Left ventricle myocardium inferior (tissue), 1 donor: ENCODE measurements around the gene IGF1R. TPM values are rescaled to one million over a fixed set of nuclear protein-coding genes. Genes with fewer than 3 reads are reported as not detected.

Experiments used
- DNase-seq: peaks from one replicate; pipeline ENCODE4 v3.0.0-alpha.2; 2020
- H3K27ac ChIP-seq: fragments of 200-600 bp; replicated peaks from 2 replicates; pipeline ENCODE4 v1.8.0; 2021
- H3K27me3 ChIP-seq: fragments of 200-600 bp; 2 replicates; pipeline ENCODE4 v1.8.0; 2021; ENCODE audit warnings: low read depth
- H3K36me3 ChIP-seq: fragments of 200-600 bp; 2 replicates; pipeline ENCODE4 v1.8.0; 2021
- H3K4me1 ChIP-seq: fragments of 200-600 bp; 2 replicates; pipeline ENCODE4 v1.8.0; 2021
- H3K4me3 ChIP-seq: fragments of 200-600 bp; 2 replicates; pipeline ENCODE4 v1.8.0; 2021; ENCODE audit warnings: mild to moderate bottlenecking, moderate library complexity
- H3K9me3 ChIP-seq: fragments of 200-600 bp; replicated peaks from 2 replicates; pipeline ENCODE4 v1.8.0; 2021
- intact Hi-C: fragments of 100-400 bp; cut with micrococcal nuclease; formaldehyde crosslinking; loops from one replicate; pipeline ENCODE4 v1.11.0; 2022
- total RNA-seq: library from RNA; stranded (reverse); fragmentation: NEBNext Ultra II Directional; extraction: Animal tissue kit (Norgen Biotek cat#: 25700); gene quantifications from one replicate; pipeline ENCODE4 v1.2.1, GENCODE V29; 2021
- TF ChIP-seq, protein P1 (sequence below): fragments of 200-600 bp; IDR thresholded peaks from 2 replicates; pipeline ENCODE4 v1.8.0; 2021; ENCODE audit warnings: antibody characterized with exemption, mild to moderate bottlenecking, borderline replicate concordance
- donor health status: DM: no; HTN: yes; CAD: no; lungs with severe emphysema.

The IGF1R gene
- total RNA-seq, 1 donor from 2014 or later, result 37.2 TPM

DNA sequence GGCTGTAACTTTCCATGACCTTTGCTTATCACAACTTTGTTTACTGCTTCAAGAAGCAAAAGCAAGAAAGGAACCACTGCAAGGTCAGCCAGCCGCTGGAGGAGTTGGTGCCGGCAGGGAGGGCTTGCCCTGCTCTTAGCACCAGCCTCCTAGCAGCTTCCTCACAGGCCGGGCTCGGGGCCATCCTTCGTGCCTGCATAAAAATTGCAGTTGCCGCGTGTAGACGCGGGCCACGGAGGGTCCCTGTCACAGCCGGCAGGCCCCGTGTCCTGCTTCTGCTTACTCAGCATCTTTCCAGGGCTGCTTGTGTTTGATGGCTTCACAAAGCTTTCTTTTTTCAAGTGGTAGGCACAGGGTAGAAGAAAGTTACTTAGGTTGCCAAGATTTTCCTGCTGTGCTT lies 274.8 kb downstream of the IGF1R start:
- DNase-seq, result no peak
- no peaks in the 10 kb centered on the region for H3K27me3 ChIP-seq
- TF ChIP-seq, protein P1, sequence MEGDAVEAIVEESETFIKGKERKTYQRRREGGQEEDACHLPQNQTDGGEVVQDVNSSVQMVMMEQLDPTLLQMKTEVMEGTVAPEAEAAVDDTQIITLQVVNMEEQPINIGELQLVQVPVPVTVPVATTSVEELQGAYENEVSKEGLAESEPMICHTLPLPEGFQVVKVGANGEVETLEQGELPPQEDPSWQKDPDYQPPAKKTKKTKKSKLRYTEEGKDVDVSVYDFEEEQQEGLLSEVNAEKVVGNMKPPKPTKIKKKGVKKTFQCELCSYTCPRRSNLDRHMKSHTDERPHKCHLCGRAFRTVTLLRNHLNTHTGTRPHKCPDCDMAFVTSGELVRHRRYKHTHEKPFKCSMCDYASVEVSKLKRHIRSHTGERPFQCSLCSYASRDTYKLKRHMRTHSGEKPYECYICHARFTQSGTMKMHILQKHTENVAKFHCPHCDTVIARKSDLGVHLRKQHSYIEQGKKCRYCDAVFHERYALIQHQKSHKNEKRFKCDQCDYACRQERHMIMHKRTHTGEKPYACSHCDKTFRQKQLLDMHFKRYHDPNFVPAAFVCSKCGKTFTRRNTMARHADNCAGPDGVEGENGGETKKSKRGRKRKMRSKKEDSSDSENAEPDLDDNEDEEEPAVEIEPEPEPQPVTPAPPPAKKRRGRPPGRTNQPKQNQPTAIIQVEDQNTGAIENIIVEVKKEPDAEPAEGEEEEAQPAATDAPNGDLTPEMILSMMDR, result no peak
- H3K27ac ChIP-seq, result no peak overlapping the region
- H3K36me3 ChIP-seq, result peaks cover 71% of the 10 kb centered on the region
- intact Hi-C loops, result no loop called here
- no peaks in the 10 kb centered on the region for H3K9me3 ChIP-seq
- peaks cover 42% of the 10 kb centered on the region for H3K4me1 ChIP-seq
- H3K4me3 ChIP-seq, result no peak overlapping the region

DNA sequence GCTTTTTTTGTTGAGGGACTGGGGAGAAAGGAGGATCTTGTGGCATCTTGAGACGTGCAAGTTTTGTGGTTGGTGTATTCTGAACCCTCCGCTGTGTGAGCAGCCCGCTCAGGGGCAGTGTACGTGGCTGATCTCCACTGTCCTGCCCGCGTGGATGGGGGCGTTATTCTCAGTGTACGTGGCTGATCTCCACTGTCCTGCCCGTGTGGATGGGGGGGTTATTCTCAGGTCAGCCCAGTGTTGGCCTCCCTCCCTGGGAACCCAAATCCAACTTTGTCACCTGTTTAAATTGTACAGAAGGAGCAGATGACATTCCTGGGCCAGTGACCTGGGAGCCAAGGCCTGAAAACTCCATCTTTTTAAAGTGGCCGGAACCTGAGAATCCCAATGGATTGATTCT lies 275.2 kb downstream of the IGF1R start:
- peaks cover 75% of the 10 kb centered on the region for H3K36me3 ChIP-seq
- DNase-seq, result no peak
- H3K4me1 ChIP-seq, result peaks cover 46% of the 10 kb centered on the region
- H3K27ac ChIP-seq, result no peak overlapping the region
- no peak overlapping the region for H3K4me3 ChIP-seq
- TF ChIP-seq, protein P1, result no peak
- intact Hi-C loops, result no loop called here
- H3K9me3 ChIP-seq, result no peaks in the 10 kb centered on the region
- no peaks in the 10 kb centered on the region for H3K27me3 ChIP-seq

DNA sequence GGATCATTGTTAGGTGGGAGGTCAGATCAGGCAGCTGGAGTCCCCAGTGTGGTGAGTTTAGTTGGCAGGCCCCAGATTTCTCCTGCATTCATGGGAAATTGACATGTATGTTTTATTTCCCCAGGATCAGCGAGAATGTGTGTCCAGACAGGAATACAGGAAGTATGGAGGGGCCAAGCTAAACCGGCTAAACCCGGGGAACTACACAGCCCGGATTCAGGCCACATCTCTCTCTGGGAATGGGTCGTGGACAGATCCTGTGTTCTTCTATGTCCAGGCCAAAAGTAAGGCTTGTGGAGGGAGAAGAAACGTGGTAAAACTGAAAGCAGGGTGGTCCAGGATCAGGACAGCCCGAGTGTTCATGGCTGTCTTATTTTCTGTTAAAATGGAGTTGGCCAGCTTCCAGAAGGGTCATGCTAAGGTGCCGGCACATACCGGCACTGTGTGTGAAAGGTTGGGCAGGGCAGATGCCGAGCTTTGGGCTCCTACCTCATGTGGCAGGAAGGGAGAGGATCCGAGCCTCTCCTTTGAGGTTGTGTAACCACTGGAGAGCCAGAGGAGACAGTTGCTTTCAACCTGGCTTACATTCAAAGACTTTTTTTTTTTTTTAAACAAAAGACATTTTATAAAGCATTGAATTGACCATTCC lies 276.2 kb downstream of the IGF1R start:
- no peaks in the 10 kb centered on the region for H3K9me3 ChIP-seq
- no peak overlapping the region for H3K4me3 ChIP-seq
- DNase-seq, result no peak
- no peaks in the 10 kb centered on the region for H3K27me3 ChIP-seq
- TF ChIP-seq, protein P1, result no peak
- intact Hi-C loops, result no loop called here
- H3K4me1 ChIP-seq, result peaks cover 45% of the 10 kb centered on the region
- peak overlapping the region; percentile 52 for H3K27ac ChIP-seq
- peaks cover 77% of the 10 kb centered on the region for H3K36me3 ChIP-seq

DNA sequence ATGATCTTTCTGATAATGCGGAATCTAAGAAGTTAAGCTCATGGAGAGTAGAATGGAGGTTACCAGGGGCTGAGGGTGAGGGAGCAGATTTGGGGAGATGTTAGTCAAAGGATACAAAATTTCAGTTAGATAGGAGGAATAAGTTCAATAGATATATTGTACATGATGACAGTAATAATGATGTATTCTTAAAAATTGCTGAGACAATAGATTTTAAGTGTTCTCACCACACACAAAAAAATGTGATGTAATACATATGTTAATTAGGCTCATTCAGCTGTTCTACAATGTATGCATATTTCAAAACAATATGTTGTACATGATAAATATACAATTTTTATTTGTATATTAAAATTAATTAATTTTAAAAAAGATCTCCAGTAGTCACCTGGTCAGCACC lies 277.9 kb downstream of the IGF1R start:
- Histone ChIP-seq H3K9me3 (no peaks in the 10 kb centered on the region), H3K4me3 (no peak overlapping the region), H3K27me3 (no peaks in the 10 kb centered on the region), H3K27ac (no peak overlapping the region), H3K36me3 (peaks cover 82% of the 10 kb centered on the region), H3K4me1 (peaks cover 37% of the 10 kb centered on the region)
- intact Hi-C loops, result no loop called here
- no peak for DNase-seq
- TF ChIP-seq, protein P1, result no peak

DNA sequence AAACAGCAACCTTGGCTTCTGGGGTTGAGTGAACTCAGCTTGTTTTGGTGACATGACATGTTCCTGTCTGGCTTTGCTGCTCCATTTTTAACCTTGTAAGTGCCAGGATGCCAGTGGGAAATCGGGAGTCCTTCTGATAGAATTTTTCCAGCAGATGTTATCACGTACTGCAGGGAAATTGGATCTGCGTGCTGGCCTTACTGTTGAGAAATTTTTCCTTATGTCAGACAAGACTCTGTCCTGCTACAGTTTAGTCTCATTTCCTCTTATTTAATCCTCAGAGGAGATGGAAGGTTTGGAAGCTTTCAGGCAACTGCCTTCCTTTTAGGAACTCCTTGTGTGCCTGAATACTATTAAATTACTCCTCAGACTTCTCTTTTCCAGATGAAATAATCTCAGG lies 278.7 kb downstream of the IGF1R start:
- Histone ChIP-seq H3K4me1 (peaks cover 37% of the 10 kb centered on the region), H3K9me3 (no peaks in the 10 kb centered on the region), H3K36me3 (peaks cover 82% of the 10 kb centered on the region), H3K4me3 (no peak overlapping the region), H3K27me3 (no peaks in the 10 kb centered on the region), H3K27ac (peak overlapping the region; percentile 63)
- DNase-seq, result no peak
- TF ChIP-seq, protein P1, result no peak
- intact Hi-C loops, result no loop called here
